ENCODE data around the gene WDR37. TPM values are rescaled to one million over a fixed set of nuclear protein-coding genes. Genes with fewer than 3 reads are reported as not detected.

Gene WDR37
- polyA plus RNA-seq, 3 donors: 7.1 to 33.6 (median 8.6) TPM

DNA sequence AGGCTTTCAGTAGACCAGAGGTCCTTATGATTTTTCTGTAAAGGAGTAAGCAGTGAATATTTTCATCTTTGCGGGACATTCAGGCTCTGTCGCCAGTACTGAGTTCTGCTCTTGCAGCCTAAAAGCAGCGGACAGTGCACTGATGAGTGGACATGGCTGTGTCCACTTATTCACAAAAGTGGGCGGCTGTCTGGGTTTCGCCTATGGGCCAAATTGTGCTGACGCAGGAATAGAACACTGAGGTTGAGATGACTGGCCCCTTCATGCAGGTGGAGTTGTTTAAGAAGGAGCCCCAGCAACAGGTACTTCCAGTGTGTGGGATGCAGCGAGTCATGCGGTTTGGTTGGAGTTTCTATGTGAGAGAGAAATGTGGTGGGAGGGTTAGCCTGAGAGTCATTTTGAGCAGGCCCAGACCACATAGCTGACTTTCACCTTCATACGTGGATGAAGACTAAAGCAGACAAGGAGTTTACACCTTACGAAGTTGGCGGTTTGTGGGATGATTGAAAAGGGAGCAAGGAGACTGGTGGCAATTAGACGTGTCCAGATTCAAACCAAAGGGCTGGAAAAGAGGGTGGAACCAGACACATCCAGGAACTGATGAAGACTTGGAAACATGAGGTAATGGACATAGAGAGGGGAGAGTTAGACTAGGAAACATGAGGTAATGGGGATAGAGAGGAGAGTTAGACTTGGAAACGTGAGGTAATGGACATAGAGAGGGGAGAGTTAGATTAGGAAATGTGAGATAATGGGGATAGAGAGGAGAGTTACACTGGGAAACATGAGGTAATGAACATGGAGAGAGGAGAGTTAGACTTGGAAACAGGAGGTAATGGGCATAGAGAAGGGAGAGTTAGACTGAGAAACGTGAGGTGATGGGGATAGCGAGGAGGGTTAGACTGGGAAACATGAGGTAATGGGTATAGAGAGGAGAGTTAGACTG lies 38.2 kb downstream of the WDR37 start:
- Mint-ChIP-seq H3K27me3 (ENCODE audit: low read depth in 3 of 3) (no peaks in the 10 kb centered on the region), H3K4me3 (no peak overlapping the region), H3K4me1 (no peaks in the 10 kb centered on the region), H3K9me3 (no peaks in the 10 kb centered on the region), H3K27ac (no peak overlapping the region), H3K36me3 (peaks cover 28 to 43% of the 10 kb centered on the region in 2 donors)
- TF ChIP-seq CTCF (IDR thresholded peaks at IDR 0.05): no peak
- WGBS (ENCODE audit: insufficient coverage): 99% methylated on average over 15 of the region's 15 CpGs
- Histone ChIP-seq H2AFZ (ENCODE audit: insufficient read depth, low read depth, low read length, poor library complexity, severe bottlenecking) (no peak overlapping the region), H4K20me1 (ENCODE audit: insufficient read depth, low read length) (peaks cover 86% of the 10 kb centered on the region), H3K4me3 (replicated peaks in 1 of 3; ENCODE audit: low read depth in 2 of 3, low read length in 3 of 3) (no peak overlapping the region), H3K9ac (ENCODE audit: insufficient read depth, low read length, poor library complexity, severe bottlenecking) (no peak overlapping the region), H3K79me2 (ENCODE audit: insufficient read depth, low read length) (peaks cover 19% of the 10 kb centered on the region), H3K4me1 (ENCODE audit: control insufficient read depth in 1 of 2, insufficient read depth in 2 of 2, low read length in 2 of 2) (no peaks in the 10 kb centered on the region), H3K4me2 (replicated peaks; ENCODE audit: extremely low read depth, low read length, poor library complexity, severe bottlenecking) (no peak overlapping the region), H3K36me3 (replicated peaks in 1 of 2; ENCODE audit: control insufficient read depth in 1 of 2, insufficient read depth in 2 of 2, low read length in 2 of 2) (peaks cover 91 to 99% of the 10 kb centered on the region in 2 donors), H3K27me3 (ENCODE audit: control insufficient read depth in 2 of 2, insufficient read depth in 2 of 2, low read length in 2 of 2) (no peaks in the 10 kb centered on the region), H3K27ac (ENCODE audit: low read depth in 1 of 2, low read length in 2 of 2) (no peak overlapping the region), H3K9me3 (replicated peaks in 1 of 2; ENCODE audit: control insufficient read depth in 1 of 2, insufficient read depth in 1 of 2, low read length in 2 of 2) (no peaks in the 10 kb centered on the region)
- intact Hi-C loops (cut with micrococcal nuclease): no loop called here
- no peak for DNase-seq

DNA sequence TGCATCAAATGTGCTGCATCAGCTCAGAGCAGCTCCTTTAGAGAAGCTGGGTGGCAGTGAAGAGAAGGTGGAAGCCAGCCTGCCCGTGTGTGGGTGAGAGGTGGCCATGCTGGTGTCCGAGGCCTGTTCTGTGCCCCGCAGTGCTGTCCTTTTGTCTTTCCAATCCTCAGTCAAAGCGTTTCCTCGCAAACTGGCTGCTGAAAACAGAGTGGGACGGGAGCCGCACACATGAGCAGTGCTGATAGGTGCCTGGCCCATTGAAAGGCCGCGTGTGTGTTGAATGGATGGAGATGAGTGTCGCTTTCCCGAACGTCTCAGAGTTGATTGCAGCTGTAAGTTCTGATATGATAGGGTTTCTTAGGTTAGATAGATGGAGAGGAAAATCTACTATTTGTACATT lies 39.3 kb downstream of the WDR37 start:
- H3K27me3 Mint-ChIP-seq (ENCODE audit: low read depth in 3 of 3): no peaks in the 10 kb centered on the region
- Histone ChIP-seq H2AFZ (ENCODE audit: insufficient read depth, low read depth, low read length, poor library complexity, severe bottlenecking) (no peak overlapping the region), H3K4me3 (replicated peaks in 1 of 3; ENCODE audit: low read depth in 2 of 3, low read length in 3 of 3) (no peak overlapping the region), H3K36me3 (replicated peaks in 1 of 2; ENCODE audit: control insufficient read depth in 1 of 2, insufficient read depth in 2 of 2, low read length in 2 of 2) (peaks cover 89 to 100% of the 10 kb centered on the region in 2 donors), H3K79me2 (ENCODE audit: insufficient read depth, low read length) (peaks cover 21% of the 10 kb centered on the region), H3K9ac (ENCODE audit: insufficient read depth, low read length, poor library complexity, severe bottlenecking) (no peak overlapping the region), H3K27me3 (ENCODE audit: control insufficient read depth in 2 of 2, insufficient read depth in 2 of 2, low read length in 2 of 2) (no peaks in the 10 kb centered on the region), H3K4me2 (replicated peaks; ENCODE audit: extremely low read depth, low read length, poor library complexity, severe bottlenecking) (no peak overlapping the region), H3K9me3 (replicated peaks in 1 of 2; ENCODE audit: control insufficient read depth in 1 of 2, insufficient read depth in 1 of 2, low read length in 2 of 2) (no peaks in the 10 kb centered on the region), H3K4me1 (ENCODE audit: control insufficient read depth in 1 of 2, insufficient read depth in 2 of 2, low read length in 2 of 2) (no peaks in the 10 kb centered on the region), H3K27ac (ENCODE audit: low read depth in 1 of 2, low read length in 2 of 2) (no peak overlapping the region), H4K20me1 (ENCODE audit: insufficient read depth, low read length) (peaks cover 91% of the 10 kb centered on the region)
- no peak overlapping the region for H3K4me3 Mint-ChIP-seq
- H3K9me3 Mint-ChIP-seq: no peaks in the 10 kb centered on the region
- no peaks in the 10 kb centered on the region for H3K4me1 Mint-ChIP-seq
- no peak overlapping the region for H3K27ac Mint-ChIP-seq
- H3K36me3 Mint-ChIP-seq: peaks cover 18 to 38% of the 10 kb centered on the region in 2 donors
- intact Hi-C loops (cut with micrococcal nuclease): no loop called here
- no peak for TF ChIP-seq CTCF (IDR thresholded peaks at IDR 0.05)
- WGBS (ENCODE audit: insufficient coverage): 100% methylated on average over 7 of the region's 12 CpGs
- DNase-seq: no peak
